LNCaP clone FGC (cell line): ENCODE measurements around the gene FCAMR.

Source experiments
- DNase-seq: peaks from one replicate; pipeline ENCODE4 v3.0.0-alpha.2; 2011; ENCODE audit warnings: low read depth
- H3K4me3 ChIP-seq: 2 replicates; pipeline ENCODE4 v1.5.1; 2011; ENCODE audit warnings: mild to moderate bottlenecking, low read depth, low read length, control low read depth
- TF ChIP-seq, protein P1 (sequence below): IDR thresholded peaks from 2 replicates; pipeline ENCODE4 v1.5.1; 2012; ENCODE audit warnings: mild to moderate bottlenecking; ENCODE audit not compliant: control insufficient read depth, insufficient read depth; ENCODE audit errors: extremely low read depth

The FCAMR gene

DNA sequence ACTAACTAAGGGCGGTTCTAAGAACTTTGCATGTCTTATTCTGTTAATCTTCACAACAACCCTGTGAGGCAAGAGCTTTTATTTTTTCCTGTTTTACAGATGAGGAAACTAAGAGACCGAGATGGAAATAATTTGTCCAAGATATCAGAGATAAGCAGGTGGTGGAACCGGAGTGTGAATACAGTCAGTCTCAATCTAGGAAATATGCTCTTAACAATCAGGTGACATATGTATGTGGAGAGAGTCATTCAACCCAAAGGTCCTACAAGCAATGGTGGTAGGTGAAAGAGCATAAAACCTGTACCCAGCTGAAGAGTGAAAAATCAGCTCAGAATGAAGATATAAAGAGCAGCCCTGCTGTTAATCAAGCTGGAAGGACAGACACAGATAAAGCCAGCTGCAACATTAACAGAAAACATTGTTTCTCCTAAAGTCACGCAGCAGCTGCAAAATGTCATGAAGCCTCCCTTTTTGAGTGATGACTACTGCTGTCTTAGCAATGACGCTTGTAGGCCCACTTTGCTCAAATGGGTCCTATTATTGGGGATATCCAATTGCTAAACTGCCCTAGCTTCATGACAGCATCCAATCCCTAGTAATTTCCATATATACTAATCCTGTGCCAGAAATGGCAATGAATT lies 30.5 kb upstream of the FCAMR start:
- H3K4me3 ChIP-seq, result no peak overlapping the region
- TF ChIP-seq, protein P1, sequence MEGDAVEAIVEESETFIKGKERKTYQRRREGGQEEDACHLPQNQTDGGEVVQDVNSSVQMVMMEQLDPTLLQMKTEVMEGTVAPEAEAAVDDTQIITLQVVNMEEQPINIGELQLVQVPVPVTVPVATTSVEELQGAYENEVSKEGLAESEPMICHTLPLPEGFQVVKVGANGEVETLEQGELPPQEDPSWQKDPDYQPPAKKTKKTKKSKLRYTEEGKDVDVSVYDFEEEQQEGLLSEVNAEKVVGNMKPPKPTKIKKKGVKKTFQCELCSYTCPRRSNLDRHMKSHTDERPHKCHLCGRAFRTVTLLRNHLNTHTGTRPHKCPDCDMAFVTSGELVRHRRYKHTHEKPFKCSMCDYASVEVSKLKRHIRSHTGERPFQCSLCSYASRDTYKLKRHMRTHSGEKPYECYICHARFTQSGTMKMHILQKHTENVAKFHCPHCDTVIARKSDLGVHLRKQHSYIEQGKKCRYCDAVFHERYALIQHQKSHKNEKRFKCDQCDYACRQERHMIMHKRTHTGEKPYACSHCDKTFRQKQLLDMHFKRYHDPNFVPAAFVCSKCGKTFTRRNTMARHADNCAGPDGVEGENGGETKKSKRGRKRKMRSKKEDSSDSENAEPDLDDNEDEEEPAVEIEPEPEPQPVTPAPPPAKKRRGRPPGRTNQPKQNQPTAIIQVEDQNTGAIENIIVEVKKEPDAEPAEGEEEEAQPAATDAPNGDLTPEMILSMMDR, result no peak
- DNase-seq, result no peak

DNA sequence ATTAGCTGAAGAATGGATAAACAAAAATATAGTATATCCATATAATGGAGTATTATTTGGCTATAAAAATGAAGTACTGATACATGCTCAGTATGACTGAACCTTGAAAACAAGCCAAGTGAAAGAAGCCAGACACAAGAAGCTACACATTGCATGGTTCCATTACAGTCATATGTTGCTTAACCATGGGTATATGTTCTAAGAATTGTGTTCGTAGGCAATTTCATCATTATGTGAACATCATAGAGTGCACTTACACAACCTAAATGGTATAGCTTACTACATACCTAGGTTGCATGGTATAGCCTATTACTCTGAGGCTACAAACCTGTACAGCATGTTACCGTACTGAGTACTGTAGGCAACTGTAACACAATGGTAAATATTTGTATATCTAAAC lies 28.6 kb upstream of the FCAMR start:
- H3K4me3 ChIP-seq, result no peak overlapping the region
- peak; percentile 66 for DNase-seq
- TF ChIP-seq, protein P1, result no peak

DNA sequence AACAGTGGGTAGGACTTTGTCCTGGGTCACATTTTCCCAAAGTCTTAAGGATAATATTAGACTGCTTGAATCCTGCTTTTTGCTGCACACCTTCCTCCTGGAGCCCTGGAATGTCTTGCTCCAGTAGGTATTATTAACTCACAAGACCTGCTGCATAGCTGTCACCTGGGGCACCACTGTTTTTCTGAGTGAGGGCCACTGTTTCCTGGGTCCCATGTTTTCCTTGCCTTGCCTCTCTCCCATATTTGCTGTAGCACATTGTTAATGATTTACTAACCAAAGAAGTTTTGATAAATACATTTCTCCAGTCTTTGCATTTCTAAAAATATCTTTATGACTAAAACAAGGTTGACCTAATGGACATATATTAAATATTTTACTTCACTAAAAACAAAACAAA lies 22.5 kb upstream of the FCAMR start:
- TF ChIP-seq, protein P1, result no peak

DNA sequence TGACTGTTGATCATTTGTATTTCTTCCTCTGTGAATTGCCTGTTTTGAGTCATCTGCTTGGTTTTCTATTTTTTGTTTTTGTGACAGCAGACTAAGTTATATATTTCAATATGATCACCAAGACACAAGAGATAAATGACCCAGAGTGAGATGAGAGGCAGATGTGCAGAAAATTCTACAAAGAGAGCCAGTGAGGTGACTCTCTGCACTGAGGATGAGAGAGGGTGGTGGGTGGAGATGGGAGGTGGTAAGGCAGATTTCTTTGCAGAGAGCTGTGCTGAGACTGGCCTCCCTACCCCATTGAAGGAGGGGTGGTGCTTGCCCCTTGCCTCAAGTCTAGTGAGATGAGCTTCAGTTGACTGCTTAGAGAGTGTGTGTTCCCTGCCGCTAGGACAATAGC lies 17.6 kb upstream of the FCAMR start:
- no peak for DNase-seq
- TF ChIP-seq, protein P1, result no peak
- no peak overlapping the region for H3K4me3 ChIP-seq

More for the DNA sequence above, 22.5 kb upstream of the FCAMR start:
- H3K4me3 ChIP-seq, result no peak overlapping the region
- no peak for DNase-seq

DNA sequence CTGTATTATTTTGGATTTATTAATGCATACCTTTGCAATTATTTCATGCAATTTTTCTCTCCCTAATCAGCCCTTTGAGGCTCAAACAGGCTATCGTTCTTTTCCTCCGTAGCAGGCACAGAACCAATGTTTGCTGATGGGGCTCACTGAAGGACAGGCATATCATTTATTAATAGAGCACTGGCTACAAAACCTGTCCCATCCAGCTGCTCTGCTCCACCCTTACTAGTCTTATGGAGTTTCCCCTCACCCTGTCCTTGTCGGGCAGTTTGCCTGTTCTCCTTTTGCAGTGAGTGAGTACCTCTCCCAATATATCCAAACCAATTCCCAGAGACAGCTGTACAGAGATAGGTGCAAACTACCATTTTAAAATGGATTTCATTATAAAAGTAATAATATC lies 16.6 kb upstream of the FCAMR start:
- DNase-seq, result no peak
- TF ChIP-seq, protein P1, result no peak
- no peak overlapping the region for H3K4me3 ChIP-seq

DNA sequence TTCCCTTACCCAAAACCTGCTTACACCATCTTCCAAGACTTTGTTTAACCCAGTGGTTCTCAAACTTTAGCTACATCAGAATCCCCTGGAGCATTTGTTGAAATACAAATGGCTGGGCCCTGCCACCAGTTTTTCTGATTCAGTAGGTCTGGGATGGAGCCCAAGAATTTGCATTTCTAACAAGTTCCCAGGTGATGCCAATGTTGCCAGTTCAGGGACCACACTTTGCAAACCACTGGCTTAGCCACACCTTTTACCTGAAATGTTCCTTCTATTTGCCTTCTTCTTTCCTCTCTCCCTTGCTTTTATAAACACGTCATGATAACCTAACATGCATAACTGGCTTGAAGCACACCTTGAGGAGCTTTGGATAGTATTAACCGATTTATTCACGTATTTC lies 16.1 kb upstream of the FCAMR start:
- TF ChIP-seq, protein P1, result no peak
- no peak overlapping the region for H3K4me3 ChIP-seq
- DNase-seq, result no peak

DNA sequence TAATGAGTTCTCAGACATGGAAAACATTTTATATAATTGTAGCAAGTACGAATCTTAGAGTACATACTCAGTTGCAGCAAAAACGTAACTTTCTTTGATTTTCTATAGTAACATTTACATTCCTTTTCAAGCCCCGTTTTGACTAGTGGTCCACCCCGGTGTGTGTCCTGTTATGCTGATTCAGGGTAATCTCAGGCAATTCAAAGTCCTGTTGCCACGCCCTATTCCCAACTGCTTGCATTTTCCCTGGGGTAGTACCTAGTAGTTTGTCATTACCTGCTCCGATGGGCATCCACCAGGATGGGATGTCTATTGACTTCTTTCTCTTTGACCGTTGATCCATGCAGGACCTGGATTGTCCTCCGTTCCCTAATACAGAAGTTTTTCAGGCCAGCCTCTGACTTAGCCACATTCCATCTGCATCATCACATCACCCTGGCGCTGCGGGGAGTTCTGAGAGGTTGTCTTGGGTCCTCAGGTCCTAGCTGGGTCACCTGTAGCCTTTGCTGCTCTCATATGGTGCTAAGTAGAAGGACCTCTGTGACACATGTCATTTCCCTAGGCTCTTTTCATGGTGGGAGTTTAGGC lies 15.0 kb upstream of the FCAMR start:
- H3K4me3 ChIP-seq, result no peak overlapping the region
- no peak for DNase-seq
- TF ChIP-seq, protein P1, result no peak
